ENCODE results near the gene PCDH7.

Gene PCDH7

GRCh38 chr4:30723201-30723955 lies 3.2 kb downstream of the PCDH7 start:
- no peak for DNase-seq
- in situ Hi-C loops (cut with HindIII; ENCODE audit: low pct_ligation_motif_present, low pct_unique_long_range_greater_than_20kb, low sequenced_read_pairs) = no loop called here

- no peak for DNase-seq
- in situ Hi-C loops (cut with HindIII; ENCODE audit: low pct_ligation_motif_present, low pct_unique_long_range_greater_than_20kb, low sequenced_read_pairs) = no loop called here
Measured at GRCh38 chr4:30724247-30724646, 4.1 kb downstream of the PCDH7 start.

- DNase-seq = no peak
- in situ Hi-C loops (cut with HindIII; ENCODE audit: low pct_ligation_motif_present, low pct_unique_long_range_greater_than_20kb, low sequenced_read_pairs) = no loop called here
Measured at GRCh38 chr4:30725562-30725961, 5.4 kb downstream of the PCDH7 start.

GRCh38 chr4:30726090-30726675 lies 6.0 kb downstream of the PCDH7 start:
- DNase-seq = no peak
- in situ Hi-C loops (cut with HindIII; ENCODE audit: low pct_ligation_motif_present, low pct_unique_long_range_greater_than_20kb, low sequenced_read_pairs) = no loop called here

GRCh38 chr4:30727409-30727808 lies 7.2 kb downstream of the PCDH7 start:
- DNase-seq = no peak
- in situ Hi-C loops (cut with HindIII; ENCODE audit: low pct_ligation_motif_present, low pct_unique_long_range_greater_than_20kb, low sequenced_read_pairs) = no loop called here

GRCh38 chr4:30728311-30728710 lies 8.1 kb downstream of the PCDH7 start:
- DNase-seq = no peak
- in situ Hi-C loops (cut with HindIII; ENCODE audit: low pct_ligation_motif_present, low pct_unique_long_range_greater_than_20kb, low sequenced_read_pairs) = no loop called here

GRCh38 chr4:30743897-30744296 lies 23.7 kb downstream of the PCDH7 start:
- DNase-seq = no peak
- in situ Hi-C loops (cut with HindIII; ENCODE audit: low pct_ligation_motif_present, low pct_unique_long_range_greater_than_20kb, low sequenced_read_pairs) = no loop called here

- DNase-seq = no peak
- in situ Hi-C loops (cut with HindIII; ENCODE audit: low pct_ligation_motif_present, low pct_unique_long_range_greater_than_20kb, low sequenced_read_pairs) = no loop called here
Measured at GRCh38 chr4:30744386-30744785, 24.2 kb downstream of the PCDH7 start.

GRCh38 chr4:30744957-30745640 lies 24.9 kb downstream of the PCDH7 start:
- no peak for DNase-seq
- in situ Hi-C loops (cut with HindIII; ENCODE audit: low pct_ligation_motif_present, low pct_unique_long_range_greater_than_20kb, low sequenced_read_pairs) = no loop called here

- in situ Hi-C loops (cut with HindIII; ENCODE audit: low pct_ligation_motif_present, low pct_unique_long_range_greater_than_20kb, low sequenced_read_pairs) = no loop called here
- no peak for DNase-seq
Measured at GRCh38 chr4:30746735-30747134, 26.6 kb downstream of the PCDH7 start.

- in situ Hi-C loops (cut with HindIII; ENCODE audit: low pct_ligation_motif_present, low pct_unique_long_range_greater_than_20kb, low sequenced_read_pairs) = no loop called here
- no peak for DNase-seq
Measured at GRCh38 chr4:30753316-30753715, 33.1 kb downstream of the PCDH7 start.

GRCh38 chr4:30754021-30754420 lies 33.9 kb downstream of the PCDH7 start:
- in situ Hi-C loops (cut with HindIII; ENCODE audit: low pct_ligation_motif_present, low pct_unique_long_range_greater_than_20kb, low sequenced_read_pairs) = no loop called here
- DNase-seq = no peak

GRCh38 chr4:30755346-30755745 lies 35.2 kb downstream of the PCDH7 start:
- no peak for DNase-seq
- in situ Hi-C loops (cut with HindIII; ENCODE audit: low pct_ligation_motif_present, low pct_unique_long_range_greater_than_20kb, low sequenced_read_pairs) = no loop called here

- in situ Hi-C loops (cut with HindIII; ENCODE audit: low pct_ligation_motif_present, low pct_unique_long_range_greater_than_20kb, low sequenced_read_pairs) = no loop called here
- no peak for DNase-seq
Measured at GRCh38 chr4:30756553-30756952, 36.4 kb downstream of the PCDH7 start.

- no peak for DNase-seq
Measured at GRCh38 chr4:30757357-30757756, 37.2 kb downstream of the PCDH7 start.

GRCh38 chr4:30760551-30760950 lies 40.4 kb downstream of the PCDH7 start:
- DNase-seq = no peak
- in situ Hi-C loops (cut with HindIII; ENCODE audit: low pct_ligation_motif_present, low pct_unique_long_range_greater_than_20kb, low sequenced_read_pairs) = no loop called here

More at GRCh38 chr4:30757357-30757756, 37.2 kb downstream of the PCDH7 start:
- in situ Hi-C loops (cut with HindIII; ENCODE audit: low pct_ligation_motif_present, low pct_unique_long_range_greater_than_20kb, low sequenced_read_pairs) = no loop called here

- in situ Hi-C loops (cut with HindIII; ENCODE audit: low pct_ligation_motif_present, low pct_unique_long_range_greater_than_20kb, low sequenced_read_pairs) = no loop called here
- DNase-seq = no peak
Measured at GRCh38 chr4:30763321-30763727, 43.2 kb downstream of the PCDH7 start.

GRCh38 chr4:30765022-30765421 lies 44.9 kb downstream of the PCDH7 start:
- in situ Hi-C loops (cut with HindIII; ENCODE audit: low pct_ligation_motif_present, low pct_unique_long_range_greater_than_20kb, low sequenced_read_pairs) = no loop called here
- no peak for DNase-seq

GRCh38 chr4:30767147-30767845 lies 47.1 kb downstream of the PCDH7 start:
- in situ Hi-C loops (cut with HindIII; ENCODE audit: low pct_ligation_motif_present, low pct_unique_long_range_greater_than_20kb, low sequenced_read_pairs) = no loop called here
- no peak for DNase-seq
